Measurements from ENCODE around the gene EFCAB12.

EFCAB12 gene

DNA sequence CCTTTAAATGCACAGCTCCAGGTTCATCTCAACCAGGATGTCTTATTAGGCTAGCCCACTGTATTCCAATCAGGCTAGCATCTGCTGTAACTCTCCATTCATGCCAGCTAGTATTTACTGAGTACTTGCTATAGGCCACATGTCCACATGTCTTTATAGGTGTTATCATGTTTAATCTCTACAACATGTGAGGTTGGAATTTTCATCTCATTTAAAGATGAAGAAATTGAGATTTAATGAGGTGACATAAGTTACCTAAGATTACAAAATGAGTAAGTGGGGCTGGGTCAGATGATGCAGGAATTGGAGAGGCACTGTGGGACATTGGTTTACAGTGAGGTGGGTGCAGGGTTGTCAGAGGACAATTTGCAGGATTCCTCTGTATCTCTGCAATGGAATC, 14.5 kb upstream of the EFCAB12 start:
- DNase-seq: no peak

DNA sequence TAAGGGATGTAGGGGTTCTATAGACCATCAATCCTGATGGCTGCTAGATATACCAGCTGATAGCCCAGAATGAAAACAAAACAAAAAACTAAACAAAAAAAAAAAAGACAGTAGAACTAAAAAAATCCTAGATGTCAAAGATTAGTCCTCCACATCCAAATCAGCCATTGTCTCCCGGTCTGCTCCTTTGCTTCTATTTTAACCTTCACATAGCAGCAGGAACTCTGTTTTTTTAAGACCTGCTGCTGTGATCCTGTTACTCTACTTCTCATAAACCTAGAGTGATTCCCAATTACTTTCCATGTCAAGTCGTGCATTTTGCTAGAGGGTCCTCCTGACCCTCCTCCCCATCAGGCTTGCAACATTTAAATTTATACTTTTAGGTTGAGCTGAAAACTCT, 14.1 kb upstream of the EFCAB12 start:
- no peak for DNase-seq

GRCh38 chr3:129441782-129442181, 13.3 kb upstream of the EFCAB12 start:
- DNase-seq: no peak

GRCh38 chr3:129441215-129441614, 12.8 kb upstream of the EFCAB12 start:
- no peak for DNase-seq

- DNase-seq: no peak
These were observed 12.3 kb upstream of the EFCAB12 start for GRCh38 chr3:129440618-129441190.

- peak; percentile 100 for DNase-seq
These were observed 11.6 kb upstream of the EFCAB12 start, which contains the start of the genes IFT122 and MBD4 for GRCh38 chr3:129439817-129440617. IFT122 (plus strand) TSS chr3:129440224; CDS start chr3:129440331, 107 bp downstream. MBD4 (minus strand) TSS chr3:129439948; CDS start chr3:129439833, 115 bp downstream.

DNA sequence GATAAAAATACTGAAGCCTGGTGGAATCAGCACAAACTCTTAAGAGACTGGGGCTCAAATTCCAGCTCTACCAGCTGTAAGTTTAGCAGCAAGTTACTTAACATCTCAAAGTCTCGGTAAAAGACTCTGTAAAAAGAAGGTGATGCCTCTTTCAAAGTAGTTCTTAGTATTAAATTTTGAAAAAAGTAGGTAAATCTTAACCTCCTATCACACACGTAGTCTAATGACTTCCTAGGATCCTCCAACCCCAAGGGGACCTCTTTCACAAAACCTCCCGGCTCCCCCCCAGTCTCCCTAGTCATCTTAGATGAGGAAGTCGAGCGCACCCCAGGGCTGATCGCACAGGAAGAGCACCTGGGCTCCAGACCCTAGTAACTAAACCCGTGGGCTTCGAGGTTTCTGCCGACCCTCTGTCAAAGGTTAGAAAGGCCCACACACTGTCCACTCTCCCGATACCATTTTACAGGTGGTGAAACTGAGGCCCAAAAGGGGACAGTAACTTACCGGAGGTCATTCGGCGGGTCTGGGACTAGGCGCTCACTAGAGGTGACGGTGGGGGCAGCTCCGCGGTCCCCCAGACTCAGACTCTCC, 10.9 kb upstream of the EFCAB12 start:
- DNase-seq: peak; percentile 68

DNA sequence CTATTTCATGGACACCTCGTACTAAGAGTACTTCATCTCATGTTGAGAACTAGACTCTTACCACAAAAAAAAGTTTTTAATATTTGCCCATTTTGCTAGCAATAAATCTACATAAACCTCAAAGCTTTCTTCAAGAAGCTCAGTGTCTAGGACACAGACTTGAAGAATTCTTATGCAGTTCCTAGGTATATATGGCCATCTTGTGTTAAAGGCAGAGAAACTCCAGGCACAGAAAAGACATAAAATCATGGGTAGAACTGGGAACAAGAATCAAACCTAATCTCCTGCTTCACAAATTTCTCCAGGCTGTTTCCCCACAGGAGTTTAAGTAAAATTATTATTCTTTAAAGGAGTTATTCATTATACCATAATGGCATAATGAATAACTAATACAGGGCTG, 6.9 kb upstream of the EFCAB12 start:
- DNase-seq: no peak

DNA sequence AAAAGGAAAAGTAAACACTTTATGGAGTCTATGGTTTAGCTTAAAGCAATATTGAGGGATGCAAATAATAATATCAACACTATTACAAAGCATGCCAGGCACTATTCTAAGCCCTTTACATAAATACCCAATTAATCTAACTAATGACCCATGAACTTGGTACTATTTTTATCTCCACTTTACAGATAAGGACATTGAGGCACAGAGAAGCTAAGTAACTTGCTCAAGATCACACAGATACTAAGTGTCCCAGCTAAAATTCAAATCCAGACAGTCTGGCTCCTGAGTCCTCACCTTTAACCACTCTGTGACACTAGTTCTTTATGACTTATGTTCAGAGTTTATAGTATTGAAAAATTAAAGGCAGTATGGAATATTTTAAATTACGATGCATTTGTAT, 5.7 kb upstream of the EFCAB12 start:
- DNase-seq: no peak

DNA sequence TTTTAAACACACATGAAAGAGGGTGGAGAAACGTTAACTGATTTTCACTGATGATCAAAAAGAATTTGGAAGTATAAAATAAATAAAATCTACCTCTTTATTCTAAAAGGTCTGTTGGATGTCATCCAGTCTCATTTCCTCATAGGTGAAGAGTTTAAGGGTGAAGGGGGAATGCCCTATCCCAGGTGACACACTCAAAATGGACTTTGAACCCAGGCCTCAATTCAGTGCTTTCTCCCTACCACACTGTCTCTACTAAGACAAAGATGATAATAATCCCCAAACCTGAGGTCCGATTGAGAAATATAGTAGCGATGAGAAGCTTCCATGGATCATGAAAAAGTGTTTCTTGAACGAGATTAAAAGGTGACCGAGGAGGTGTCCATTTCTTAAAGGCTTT, 5.1 kb upstream of the EFCAB12 start:
- DNase-seq: no peak

DNA sequence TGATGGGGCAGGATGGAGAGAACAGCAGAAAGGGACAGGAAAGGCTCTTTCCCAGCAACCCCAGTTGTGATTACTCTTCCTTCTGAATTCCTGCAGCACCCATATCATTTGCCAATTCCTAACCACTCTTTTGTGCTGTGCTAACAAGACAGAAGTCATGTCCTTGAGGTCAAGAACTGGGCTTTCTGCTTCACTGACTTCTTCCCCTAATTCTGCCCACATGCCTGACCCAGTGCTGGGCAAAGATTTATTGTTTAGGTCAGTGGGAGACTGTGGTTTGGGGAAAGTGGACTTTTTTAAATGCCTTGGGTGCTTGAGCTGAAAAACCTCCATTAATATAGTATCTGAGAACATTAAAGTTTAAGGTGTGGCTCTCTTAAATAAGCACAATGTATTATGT, 4.2 kb upstream of the EFCAB12 start:
- DNase-seq: no peak

DNA sequence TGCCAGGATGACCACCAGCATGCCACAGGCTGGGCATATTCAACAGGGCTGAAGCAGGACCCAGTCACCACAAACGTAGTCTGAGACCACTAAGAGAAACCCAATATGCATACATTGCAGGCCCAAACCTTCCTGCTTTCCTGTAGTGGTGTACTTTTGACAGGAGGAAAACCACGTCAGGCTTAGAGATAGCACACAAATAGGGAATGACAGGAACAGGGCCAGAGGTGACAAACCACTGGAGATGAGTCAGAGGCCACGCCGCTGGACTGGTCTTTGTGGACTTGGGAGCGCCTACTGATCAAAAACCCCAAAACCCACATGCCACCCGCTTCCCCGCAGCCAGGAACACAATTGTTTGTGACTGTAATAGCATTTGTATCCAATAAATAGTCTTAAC, 3.6 kb upstream of the EFCAB12 start:
- no peak for DNase-seq

DNA sequence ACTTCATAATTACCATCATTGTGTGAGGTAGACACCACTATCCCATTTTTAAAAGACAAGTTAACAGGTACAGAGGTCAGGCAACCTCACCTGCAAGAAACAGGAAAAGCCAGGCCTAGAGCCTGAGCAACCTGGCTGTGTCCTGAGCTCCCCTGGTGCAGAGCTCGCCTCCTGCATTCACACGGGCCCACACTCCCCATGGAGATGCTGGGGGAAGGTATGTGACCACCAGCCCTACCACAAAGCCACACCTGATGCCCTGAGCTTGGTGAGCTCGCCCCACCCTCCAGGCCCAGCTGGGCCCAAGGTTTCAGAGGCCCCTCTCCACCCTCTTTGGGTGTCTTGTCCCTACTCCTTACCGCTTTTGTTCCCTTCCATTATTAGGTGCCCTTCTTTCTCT, 1.2 kb upstream of the EFCAB12 start:
- no peak for DNase-seq

- no peak for DNase-seq
These were observed 630 bp upstream of the EFCAB12 start for GRCh38 chr3:129429080-129429451.

DNA sequence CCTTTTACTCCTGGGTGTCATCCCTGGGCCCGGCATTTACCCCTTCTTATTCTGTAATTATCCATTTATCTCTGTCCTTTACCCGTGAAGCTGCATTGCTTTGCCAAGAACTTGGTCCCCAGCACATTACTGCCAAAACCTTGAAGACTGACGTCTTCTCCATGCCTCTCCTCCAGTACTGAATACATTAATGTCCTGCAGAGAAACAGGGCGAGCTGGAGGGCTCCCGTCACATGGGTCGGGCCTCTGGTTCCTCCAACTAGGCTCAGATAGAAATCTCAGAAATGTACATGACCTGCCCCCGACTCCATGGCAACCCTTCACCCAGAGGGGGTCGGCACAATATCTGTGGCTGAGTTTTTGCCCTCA, 445 bp downstream of the EFCAB12 start:
- DNase-seq: no peak

GRCh38 chr3:129425619-129426018, 2.8 kb downstream of the EFCAB12 start:
- DNase-seq: no peak

GRCh38 chr3:129425213-129425612, 3.2 kb downstream of the EFCAB12 start:
- DNase-seq: no peak

DNA sequence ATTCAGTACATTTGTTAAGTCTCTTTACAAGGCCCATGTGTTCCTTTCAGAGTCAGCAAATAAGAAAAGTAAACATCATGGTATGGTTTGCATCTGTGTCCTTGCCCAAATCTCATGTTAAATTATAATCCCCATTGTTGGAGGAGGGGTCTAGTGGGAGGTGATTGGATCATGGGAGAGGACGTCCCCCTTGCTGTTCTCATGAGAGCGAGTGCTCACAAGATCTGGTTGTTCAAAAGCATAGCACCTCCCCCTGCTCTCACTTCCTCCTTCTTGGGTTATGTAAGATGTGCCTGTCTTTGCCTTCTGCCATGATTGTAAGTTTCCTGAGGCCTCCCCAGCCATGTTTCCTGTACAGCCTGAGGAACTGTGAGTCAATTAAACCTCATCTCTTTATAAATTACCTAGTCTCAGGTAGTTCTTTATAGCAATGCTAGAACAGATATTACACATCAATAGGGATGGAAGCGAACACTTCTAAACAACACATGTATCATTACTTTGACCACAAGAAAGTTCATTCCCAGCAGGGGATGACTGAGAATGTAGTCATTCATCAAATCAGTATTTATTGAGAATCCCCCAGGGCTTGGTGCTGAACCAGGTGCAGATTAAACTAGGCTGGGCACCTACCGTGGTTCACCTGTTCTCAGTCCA, 4.1 kb downstream of the EFCAB12 start:
- no peak for DNase-seq

DNA sequence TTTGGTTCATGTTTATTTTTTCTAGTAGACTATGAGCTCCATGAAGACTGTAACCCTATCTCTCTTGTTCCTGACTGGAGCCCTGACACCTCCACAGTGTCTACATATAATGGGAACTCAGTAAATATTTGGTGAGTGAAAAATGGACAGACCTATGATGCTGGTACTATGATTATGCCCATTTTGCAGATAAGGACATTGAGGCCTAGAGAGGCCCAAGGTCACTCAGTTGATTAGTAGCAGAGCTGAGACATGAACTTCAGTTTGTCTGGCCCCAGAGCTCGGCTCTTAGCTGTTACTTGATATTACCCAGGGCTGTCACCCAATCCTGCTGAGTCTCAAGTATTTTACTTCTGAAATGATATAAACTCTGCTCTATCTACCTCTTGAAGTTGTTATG, 5.5 kb downstream of the EFCAB12 start:
- DNase-seq: no peak

GRCh38 chr3:129421988-129422745, 6.3 kb downstream of the EFCAB12 start:
- no peak for DNase-seq

DNA sequence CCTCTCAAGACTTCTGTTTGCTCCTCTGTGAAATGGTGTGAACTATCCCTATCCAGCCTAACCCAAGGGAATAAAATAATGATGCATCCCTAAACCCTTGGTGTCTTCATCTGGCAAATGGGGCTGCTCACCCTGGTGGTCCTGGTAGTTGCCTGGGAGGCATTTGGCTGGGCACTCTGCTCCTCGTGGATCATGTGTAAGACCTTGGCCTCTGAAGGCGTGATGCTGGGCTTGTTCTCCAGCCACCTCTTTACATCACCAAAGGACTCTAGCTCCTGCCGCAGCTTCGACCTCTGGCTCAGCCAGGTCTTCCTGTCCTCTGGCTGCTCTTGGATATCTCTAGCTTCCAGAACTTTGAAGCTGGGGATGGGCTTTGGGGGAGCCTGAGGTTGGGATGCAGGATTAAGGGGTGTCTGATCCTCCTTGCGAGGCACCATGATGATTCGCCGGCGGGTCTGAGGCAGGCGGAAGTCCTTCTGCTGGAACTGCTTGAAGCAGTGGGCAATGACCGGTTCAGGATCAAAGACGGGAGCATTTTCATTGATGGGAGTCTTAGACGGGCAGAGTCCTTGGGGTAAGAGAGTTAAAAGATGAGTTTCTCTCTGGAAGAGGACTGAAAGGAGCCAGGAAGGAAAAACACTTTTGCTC, 7.1 kb downstream of the EFCAB12 start:
- no peak for DNase-seq

- DNase-seq: no peak
These were observed 9.0 kb downstream of the EFCAB12 start for GRCh38 chr3:129419476-129419875.
